Activated CD8-positive, alpha-beta memory T cell treated with anti-CD3 and anti-CD28 coated beads, Interleukin-2, amount 50 U/mL, for 1 hour (primary cell): ENCODE results near the gene TNFRSF18.
"Not testable (repeated sequence)": the region's sequence is repeated elsewhere in the genome, so short reads cannot be mapped to it uniquely, and the experiment has no call there.

Experiments
- DNase-seq: peaks from one replicate; pipeline ENCODE4 v3.0.0-alpha.2; 2020; ENCODE audit errors: extremely low read depth

TNFRSF18 gene

DNA sequence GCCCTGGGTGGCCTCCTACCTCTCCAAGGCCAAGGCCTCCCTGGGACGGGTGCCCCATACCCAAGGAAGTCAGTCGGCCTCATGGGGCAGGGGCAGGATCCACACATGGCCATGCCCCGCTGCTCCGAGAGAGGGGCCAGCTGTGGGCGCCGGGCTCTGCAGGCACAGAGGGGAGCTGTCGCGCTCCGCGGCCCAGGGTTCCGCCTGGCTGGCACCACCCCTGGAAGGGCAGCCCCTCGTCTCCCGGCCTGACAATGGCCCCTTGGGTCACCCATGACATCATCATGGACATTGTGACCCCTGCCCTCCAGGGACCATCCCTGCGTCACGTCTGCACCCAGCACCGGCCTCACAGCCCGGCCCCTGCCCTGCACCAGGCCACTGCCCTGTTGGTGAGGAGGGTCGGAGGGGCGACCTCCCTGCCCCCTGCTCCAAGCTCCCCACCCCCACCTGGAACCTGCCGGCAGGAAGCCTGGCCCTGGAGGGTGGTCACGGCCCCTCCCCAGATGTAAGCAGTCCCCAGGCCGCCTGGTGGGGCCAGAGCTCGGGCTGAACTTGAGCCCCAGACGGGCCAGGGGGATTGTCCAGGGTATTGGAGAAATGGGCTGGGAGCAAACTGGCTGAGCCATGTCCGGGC lies 26.9 kb downstream of the TNFRSF18 start:
- no peak for DNase-seq

DNA sequence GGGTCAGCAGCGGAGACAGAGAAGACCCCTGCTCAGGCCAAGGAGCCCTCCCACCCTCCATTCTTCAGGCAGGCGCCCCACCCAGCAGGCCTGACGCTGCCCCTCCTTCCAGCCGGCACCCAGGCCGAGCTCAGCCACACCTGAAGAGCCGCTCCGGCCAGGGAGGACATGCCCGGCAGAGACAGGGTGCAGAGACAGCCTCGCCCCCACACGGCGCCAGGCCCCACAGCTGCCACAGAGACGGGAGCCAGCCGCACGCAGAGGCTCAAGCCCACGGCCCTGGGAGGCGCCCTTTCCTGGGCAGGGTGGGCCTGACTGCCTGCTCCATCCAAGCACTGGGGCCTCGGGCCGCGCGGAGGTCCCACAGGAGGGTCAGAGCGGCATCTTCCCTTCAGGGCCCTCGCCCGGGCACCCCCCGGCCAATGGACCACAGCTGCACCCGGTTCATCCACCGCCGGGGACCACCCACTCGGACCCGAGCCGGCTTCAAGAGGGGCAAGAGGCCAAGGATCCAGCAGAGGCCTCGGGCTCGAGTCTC lies 27.5 kb downstream of the TNFRSF18 start:
- DNase-seq, result no peak

DNA sequence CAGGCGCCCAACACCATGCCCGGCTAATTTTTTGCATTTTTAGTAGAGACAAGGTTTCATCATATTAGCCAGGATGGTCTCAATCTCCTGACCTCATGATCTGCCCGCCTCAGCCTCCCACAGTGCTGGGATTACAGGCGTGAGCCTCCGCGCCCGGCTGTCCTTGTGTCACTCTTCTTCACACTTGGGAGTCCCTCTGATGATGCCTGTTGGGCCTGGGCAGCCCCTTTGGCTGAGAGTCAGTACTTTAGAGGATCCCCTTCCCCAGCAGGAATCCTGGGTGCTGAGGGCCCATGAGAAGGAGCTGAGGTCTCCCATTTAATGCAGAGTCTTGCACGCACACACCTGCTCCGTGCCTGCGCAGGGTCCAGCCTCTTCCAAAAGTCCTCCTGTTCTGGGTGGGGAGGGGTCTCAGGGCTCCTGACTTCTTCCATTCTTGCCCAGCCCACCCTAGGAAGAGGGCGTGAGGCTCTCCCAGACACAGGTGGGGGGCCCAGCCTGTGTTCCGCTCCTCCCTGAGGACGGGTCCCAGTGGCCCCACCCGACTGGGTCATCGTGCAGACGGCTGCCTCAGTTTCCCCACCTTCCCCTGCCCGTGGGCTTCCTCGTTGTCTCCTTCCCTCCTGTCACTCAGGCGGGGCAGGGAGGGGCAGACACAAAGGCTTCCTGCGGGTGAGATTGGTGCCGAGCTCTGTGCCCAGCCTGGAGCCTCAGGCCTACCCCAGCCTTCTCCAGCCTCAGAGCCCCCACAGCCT lies 28.8 kb downstream of the TNFRSF18 start:
- DNase-seq, result no peak

DNA sequence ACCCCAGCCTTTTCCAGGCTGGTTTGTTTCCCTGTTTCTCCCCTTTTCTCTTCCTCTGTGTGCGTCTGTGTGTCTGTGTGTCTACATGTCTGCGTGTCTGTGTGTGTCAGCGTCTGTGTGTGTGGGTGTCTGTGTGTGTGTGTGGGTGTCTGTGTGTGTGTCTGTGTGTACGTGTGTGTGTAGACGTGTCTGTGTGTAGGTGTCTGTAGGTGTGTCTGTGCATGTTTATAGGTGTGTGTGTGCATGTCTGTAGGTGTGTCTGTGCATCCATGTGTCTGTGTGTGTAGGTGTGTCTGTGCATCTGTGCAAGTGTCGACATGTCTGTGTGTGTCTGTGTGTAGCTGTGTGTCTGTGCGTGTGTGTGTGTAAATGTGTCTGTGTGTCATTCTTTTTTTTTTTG lies 29.5 kb downstream of the TNFRSF18 start:
- DNase-seq, result no peak

DNA sequence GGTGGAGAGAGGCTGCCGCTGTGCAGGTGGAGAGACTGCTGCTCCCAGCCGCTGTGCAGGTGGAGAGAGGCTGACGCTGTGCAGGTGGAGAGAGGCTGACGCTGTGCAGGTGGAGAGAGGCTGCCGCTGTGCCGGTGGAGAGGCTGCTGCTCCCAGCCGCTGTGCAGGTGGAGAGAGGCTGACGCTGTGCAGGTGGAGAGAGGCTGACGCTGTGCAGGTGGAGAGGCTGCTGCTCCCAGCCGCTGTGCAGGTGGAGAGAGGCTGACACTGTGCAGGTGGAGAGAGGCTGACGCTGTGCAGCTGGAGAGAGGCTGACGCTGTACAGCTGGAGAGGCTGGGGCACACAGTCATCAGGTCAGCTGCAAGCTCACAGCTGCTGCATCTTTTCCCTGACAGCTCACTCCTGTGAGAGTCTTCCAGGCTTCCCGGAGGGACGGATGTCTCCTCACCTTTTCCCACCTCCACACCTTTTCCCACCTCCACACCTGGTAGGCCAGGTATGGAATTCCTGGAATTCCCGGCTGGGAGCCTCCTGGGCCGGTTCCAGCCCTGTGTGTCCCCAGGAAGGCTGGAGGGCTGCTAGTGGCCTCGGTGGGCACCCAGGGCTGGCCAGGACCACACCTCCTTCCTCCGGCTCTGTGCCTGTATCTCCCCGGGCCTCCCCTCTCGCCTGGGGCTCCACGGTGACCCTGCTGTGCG lies 30.2 kb downstream of the TNFRSF18 start:
- not testable (repeated sequence) for DNase-seq

DNA sequence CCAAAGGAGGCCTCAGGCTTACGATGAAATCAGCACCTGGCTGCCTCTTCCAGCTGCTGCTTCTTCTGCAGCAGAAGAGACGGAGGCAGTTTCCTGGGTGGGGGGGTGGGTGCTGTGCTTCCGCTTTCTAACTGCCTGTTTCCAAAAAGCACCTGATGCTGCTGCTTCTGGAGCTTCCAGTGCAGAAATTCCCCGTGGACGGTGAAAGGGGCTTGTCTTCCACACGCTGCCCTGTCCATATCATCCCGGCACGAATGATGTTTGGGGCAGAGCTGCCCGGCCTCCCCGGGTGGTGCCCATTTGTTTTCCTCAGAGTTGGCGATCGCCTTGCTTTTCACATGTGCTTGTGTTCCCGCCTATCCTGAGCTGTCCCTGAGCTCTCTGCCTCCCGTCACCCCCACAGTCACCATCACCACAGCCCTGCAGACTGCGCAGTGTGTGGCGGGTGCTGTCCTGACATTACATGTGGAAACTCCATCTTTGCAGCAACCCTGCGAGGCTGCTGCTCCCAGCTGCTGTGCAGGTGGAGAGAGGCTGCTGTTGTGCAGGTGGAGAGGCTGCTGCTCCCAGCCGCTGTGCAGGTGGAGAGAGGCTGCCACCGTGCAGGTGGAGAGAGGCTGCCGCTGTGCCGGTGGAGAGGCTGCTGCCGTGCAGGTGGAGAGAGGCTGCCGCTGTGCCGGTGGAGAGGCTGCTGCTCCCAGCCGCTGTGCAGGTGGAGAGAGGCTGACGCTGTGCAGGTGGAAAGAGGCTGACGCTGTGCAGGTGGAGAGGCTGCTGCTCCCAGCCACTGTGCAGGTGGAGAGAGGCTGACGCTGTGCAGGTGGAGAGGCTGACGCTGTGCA lies 30.9 kb downstream of the TNFRSF18 start:
- DNase-seq, result no peak

DNA sequence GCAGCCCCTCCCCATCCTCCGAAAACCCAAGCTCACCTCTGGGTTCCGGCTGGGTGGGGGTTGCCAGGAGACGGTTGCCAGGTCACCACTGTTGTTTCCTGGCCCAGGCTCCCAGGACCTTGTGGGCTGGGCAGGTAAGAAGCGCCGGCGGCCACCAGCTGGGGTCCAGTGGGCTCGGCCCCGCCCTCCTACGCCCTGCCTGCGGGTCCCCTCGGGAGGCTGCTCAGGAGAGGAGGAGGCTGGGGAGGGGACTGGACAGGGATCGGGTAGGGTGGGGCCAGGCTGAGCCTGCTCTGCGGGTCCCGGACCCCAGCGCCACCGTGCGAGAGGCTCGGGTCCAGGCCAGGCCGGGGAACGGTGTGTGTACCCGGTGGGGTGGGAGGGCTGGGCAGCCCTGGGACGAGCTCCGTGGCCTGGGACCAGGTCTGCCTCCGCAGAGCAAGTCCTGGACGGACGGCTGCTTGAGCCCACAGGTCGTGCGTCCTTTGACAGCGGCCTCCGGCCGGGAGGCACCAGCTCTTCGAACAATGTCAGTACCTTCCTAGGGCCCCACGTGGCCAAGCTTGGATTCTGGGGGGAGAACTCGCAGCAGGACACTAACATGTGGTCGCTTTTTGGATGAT lies 32.5 kb downstream of the TNFRSF18 start, which contains the start of gene TTLL10:
Gene TTLL10 (plus strand): TSS at position 88 of the 623 bp plus-strand sequence. CDS start 5,336 bp downstream, outside the sequence.
- no peak for DNase-seq

DNA sequence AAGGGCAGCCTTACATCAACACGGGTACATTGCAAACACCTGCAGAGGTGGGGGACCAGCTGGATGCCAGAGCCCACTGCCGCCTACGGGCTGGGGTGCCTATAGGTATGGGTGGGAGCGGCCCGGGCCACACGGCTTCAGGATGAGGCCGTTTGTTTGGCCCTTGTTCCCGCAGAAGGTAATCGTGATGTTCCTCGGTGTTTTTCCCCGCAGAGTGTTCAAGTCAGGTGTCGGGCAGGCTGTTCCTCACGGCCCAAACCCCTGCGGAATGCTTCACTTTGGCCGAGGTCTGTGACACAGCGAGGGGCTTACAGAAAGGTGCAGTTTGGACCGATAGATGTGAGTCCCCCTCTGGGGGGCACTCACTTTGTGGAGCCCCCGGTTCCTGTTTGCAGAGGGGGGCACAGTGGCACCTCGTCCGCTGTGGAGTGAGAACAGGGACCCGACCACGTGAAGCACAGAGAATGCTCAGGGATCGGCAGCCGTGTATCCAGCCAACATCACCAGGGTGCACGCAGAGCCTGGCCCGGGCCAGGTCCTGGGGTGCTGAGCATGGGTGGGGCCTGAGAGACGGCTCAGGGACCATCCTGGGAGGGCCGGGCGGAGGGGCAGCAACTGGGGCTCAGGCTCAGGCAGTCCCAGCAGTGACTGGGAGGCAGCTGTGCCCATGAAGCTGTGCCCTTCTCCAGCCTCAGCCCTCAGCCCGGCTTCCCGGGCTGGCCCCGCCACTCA lies 33.2 kb downstream of the TNFRSF18 start:
- DNase-seq, result peak; percentile 24

DNA sequence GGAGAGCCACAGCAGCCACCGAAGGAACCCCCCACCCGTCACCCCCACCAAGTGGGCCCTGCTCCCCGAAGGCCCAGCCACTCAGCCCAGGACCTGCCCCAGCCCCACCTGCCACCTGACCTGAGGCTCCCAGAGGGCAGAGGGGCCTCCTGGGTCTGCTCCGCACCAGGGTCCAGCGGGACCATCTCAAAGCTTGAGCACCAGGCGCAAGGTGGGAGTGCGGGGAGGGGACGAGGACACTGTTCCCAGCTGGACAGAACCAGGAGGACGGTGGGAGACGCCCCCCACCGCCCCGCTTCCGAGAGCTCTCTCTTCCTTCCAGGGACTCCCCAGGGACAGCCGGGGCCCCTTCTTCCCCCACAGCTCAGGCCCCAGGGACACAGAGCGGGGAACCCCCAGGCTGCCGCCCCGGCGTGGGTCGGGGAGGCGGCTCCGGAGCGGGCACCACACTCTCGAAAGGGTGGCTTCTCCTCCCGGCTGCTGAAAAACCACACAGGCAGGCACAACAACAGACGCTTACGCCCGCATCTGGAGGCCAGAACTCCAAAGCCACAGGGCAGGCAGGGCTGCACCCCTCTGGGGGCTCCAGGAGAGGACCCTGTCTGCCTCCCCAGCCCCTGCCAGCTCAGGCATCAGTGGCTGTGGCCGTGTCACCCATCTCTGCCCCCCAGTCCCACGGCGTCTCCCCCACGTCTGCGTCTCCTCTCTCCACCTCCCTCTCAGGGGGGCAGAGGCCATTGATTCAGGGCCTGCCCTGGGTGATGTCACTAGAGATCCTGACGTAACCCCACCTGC lies 34.6 kb downstream of the TNFRSF18 start:
- peak; percentile 35 for DNase-seq

DNA sequence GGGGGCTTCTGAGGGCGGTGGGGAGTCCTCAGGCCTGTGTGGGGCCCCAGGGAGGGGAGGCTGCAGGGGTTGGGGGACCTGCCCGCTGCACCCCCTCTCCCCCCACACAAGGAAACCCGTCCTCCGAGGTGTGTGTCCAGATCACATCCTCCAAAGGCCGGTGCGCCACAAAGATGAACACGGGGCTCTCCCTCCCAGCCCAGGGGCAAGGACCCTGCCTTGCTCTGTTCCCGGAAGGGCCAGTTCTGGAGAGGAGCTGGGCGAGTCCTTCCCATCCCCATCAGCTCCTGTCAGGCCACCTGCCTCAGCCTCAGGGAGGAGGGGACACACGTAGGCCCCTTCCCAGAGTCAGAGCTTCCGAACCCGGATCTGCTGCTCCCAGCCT lies 35.2 kb downstream of the TNFRSF18 start:
- no peak for DNase-seq

DNA sequence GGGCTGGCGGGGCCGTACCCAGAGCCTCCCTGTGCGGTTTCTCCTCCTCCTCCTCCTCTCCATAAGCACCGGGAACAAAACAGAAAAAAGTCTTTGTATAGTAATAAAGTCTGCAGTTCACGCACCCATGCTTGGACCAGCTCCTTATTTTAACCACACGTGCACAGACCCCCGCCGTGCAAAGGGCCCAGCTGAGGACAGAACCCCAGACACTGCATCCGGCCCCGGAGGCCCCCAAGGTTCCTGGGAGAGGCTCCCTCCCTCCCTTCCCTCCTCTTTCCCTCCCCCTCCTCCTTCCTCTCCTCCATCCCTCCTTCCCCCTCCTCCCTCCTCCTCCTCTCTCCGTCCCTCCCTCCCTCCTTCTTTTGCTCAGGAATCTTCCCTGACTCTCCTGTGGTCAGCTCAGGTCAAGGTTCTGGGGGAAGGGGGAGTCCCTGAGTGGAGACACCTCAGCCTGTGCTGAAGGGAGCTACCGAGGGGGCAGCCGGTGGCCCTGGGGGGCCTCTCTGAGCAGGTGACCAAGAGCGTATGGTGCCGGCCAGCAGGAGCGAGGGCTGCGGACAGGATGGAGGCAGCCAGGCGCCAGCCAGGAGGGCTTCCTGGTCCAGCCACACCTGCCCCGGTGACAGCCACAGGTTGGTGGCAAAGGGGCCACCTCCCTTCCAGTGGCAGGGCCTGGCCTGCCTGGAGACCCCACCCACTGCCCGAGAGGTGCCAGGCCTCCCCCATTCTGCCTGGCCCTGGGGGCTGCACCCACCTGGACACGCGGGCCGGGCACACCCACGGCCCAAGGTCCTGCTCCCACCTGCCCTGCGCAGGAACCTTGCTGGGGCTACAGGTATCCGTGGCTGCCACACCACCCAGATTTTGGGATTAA lies 35.9 kb downstream of the TNFRSF18 start:
- no peak for DNase-seq

DNA sequence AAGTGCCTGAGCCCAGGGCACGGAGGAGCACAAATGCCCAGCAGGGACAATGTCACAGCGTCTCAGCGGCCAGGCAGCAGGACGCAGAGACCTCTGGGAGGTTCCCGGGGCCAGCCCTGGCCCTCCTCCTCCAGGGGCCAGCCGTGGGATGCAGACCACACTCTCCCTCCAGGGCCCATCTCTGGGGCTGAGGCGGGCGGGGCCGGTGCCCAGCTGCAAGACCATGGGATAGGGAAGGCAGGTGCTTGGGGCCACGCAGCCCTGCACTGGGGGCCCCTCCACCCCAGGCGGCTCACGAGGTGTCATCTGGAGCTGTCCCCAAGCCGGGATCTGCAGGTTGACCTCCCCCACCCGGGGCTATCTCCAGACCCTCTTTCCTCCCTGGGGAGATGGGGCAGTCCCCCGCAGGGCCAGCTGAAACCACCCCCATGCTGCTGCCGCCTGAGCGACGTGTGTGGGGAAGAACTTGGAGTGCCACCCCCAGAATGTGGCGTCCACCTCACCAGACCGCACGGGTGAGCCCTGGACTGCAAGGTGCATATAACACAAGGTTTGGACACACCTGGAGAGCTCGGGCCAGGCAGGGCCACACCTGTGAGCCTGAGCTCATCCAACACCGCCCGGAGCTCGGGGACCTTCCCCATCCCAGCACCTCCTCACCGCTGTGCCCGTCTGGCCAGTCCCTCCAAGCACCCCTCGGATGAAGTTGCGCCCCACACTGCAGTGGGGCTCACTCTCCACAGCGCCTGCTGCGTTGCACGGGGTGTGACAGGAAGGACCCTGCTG lies 36.8 kb downstream of the TNFRSF18 start:
- DNase-seq, result no peak

DNA sequence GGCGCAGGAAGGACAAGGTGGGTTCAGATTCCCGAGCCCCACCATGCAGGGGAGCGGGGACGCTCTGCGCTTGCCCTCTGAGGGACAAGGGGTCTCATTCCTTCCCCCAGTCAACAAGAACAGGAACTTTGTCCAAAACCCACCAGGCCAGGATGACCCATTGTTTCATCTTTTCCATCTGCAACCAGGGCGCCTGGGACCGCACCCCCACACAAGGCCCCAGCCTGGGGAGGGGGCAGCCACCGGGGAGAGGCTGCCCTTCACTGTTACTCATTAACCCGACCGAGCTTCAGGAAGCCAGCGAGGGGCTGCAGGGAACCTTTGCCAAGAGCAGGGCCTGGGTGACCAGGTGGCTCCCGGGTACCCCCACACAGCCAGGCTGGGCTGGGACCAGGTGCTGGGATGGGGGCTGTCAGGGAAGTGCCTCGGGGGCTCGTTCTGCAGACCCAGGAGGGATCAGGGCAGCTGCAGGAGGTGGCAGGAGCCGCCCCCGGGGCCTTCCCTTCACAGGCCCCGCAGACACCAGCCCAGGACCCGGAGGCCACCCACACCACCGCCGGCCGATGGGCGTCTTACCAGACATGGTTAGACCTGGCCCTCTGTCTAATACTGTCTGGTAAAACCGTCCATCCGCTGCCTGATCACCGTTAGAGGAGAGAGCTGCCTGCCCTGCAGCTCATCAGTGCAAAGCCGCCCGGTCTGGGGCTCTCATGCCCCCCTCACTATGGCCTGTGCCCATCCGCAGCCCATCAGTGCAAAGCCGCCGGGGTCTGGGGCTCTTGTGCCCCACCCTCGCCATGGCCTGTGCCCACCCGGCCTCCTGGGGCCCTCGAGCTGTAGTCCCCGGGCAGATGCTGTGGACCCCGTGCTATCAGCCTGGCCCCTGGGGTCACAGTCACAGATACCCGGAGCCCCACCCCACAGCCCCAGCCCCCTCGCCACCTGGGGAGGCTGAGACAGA lies 37.7 kb downstream of the TNFRSF18 start:
- DNase-seq, result no peak

DNA sequence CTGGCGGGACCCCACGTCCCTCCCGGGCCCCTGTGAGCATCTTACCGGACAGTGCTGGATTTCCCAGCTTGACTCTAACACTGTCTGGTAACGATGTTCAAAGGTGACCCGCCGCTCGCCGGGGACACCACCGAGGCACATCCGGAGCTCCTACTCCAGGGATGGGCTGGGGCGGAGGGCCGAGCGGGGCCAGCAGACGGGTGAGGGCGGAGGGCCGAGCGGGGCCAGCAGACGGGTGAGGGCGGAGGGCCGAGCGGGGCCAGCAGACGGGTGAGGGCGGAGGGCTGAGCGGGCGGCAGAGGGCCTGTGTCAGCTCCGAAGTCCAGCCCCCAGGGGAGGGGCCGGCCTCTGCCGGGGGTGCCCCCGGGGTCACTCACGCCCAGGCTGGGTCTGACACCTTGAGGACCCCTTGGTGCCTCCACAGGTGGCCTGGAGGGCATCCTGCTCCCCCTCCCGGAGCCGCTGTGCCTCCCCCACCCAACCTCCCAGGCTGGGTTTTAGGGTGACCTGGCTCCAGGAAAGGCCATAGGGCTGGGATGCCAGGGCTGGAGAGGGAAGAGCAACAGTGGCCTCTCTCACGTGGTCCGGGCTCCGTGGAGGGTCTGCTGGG lies 38.4 kb downstream of the TNFRSF18 start:
- no peak for DNase-seq

DNA sequence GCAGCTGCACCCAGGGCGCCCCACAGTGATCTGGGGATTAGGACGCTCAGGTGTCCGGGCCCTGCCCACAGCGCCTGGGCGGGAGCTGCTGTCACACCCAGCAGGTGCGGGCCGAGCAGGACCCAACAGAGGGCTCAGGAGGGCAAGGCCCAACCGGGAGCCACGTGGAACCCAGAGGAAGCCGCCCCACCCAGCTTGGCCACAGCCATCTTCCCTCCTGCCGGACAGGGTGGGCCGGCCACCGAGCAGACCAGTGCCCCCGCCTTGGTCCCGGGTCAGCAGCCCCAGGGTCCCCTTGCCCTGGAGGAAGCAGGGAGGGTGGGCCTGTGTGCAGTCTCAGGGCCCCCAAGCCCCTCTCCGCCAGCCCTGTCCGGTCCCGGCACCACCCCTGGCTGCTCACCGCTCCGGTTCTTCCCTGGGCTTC lies 39.0 kb downstream of the TNFRSF18 start:
- no peak for DNase-seq
